ENCODE data around the gene BANP. TPM values are rescaled to one million over a fixed set of nuclear protein-coding genes. Genes with fewer than 3 reads are reported as not detected.

The BANP gene
- total and polyA plus RNA-seq, 2 donors from 2014 or later: 12.4 to 26.3 TPM

DNA sequence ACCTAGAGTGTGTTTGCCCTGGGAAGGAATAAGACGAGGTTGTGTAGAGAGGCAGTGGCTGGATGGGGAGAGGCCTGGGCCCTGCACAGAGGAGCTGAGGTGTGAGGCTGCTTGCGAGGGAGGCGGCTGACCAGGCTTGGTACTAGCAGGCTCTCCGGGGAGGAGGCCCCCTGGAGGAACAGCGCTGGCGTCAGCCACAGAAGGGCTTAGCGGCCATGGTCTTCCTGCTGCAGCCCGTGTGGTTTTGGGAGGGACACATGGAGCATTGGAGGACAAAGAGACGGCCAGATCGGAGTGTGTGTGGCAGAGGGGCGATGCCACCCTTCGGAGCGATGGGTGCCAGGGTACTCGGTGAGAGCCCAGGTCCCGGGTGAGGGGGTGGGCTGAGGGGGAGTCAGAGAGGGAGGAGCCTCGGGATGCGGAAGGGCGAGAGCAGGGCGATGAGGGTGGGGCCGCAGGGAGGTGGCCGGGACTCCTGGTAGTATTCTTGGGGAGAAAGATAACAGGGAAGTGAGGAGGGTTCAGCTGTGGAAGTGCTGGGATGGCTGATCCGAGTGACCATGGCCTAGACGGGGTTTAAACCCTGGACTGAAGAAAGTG, 8.3 kb downstream of the BANP start:
- H3K4me1 ChIP-seq (ENCODE audit: control insufficient read depth in 2 of 3, insufficient read depth in 2 of 3, low read depth in 1 of 3, low read length in 3 of 3): peaks cover 0 to 21% (median 12%) of the 10 kb centered on the region in 3 donors

DNA sequence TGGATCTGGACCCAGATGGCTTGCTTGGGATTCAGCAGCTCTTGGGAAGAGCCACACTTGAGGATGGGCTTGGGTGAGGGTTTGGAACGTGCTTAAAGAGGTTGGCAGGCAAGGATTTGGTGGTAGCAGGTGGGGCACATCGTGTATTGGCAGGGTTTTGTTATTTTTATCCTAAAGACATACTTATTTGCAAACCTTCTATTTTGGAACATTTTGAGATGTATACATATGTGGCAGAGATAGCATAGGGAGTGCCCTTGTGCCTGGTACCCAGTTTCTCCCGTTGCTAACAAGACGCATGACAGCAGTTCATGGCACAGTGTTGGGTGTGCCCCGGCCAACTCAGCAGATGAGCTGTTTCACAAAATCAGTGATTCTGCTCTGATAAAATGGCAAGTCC, 9.1 kb downstream of the BANP start:
- Histone ChIP-seq H3K4me3 (ENCODE audit: low read length in 3 of 3) (no peak overlapping the region), H3K27ac (ENCODE audit: low read depth in 2 of 2, low read length in 2 of 2) (no peak overlapping the region), H3K36me3 (ENCODE audit: control insufficient read depth in 2 of 3, insufficient read depth in 3 of 3, low read length in 3 of 3) (no peaks in the 10 kb centered on the region), H3K27me3 (ENCODE audit: control insufficient read depth, insufficient read depth, low read length) (no peaks in the 10 kb centered on the region), H3K4me1 (ENCODE audit: control insufficient read depth in 2 of 3, insufficient read depth in 2 of 3, low read depth in 1 of 3, low read length in 3 of 3) (peaks cover 0 to 14% (median 4%) of the 10 kb centered on the region in 3 donors), H3K9ac (ENCODE audit: low read length in 3 of 3) (no peak overlapping the region), H3K9me3 (ENCODE audit: control insufficient read depth in 2 of 3, insufficient read depth in 1 of 3, low read length in 3 of 3) (no peaks in the 10 kb centered on the region)
- TF ChIP-seq, protein P1, sequence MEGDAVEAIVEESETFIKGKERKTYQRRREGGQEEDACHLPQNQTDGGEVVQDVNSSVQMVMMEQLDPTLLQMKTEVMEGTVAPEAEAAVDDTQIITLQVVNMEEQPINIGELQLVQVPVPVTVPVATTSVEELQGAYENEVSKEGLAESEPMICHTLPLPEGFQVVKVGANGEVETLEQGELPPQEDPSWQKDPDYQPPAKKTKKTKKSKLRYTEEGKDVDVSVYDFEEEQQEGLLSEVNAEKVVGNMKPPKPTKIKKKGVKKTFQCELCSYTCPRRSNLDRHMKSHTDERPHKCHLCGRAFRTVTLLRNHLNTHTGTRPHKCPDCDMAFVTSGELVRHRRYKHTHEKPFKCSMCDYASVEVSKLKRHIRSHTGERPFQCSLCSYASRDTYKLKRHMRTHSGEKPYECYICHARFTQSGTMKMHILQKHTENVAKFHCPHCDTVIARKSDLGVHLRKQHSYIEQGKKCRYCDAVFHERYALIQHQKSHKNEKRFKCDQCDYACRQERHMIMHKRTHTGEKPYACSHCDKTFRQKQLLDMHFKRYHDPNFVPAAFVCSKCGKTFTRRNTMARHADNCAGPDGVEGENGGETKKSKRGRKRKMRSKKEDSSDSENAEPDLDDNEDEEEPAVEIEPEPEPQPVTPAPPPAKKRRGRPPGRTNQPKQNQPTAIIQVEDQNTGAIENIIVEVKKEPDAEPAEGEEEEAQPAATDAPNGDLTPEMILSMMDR (IDR thresholded peaks at IDR 0.05; ENCODE audit: borderline replicate concordance, extremely low read depth, insufficient read depth): no peak
- intact Hi-C loops (cut with DNase I): no loop called here
- no peak for DNase-seq
- no peak for FAIRE-seq

More for the DNA sequence above, 8.3 kb downstream of the BANP start:
- Histone ChIP-seq H3K9me3 (ENCODE audit: control insufficient read depth in 2 of 3, insufficient read depth in 1 of 3, low read length in 3 of 3) (no peaks in the 10 kb centered on the region), H3K4me3 (ENCODE audit: low read length in 3 of 3) (no peak overlapping the region), H3K9ac (ENCODE audit: low read length in 3 of 3) (no peak overlapping the region), H3K27ac (ENCODE audit: low read depth in 2 of 2, low read length in 2 of 2) (no peak overlapping the region), H3K27me3 (ENCODE audit: control insufficient read depth, insufficient read depth, low read length) (no peaks in the 10 kb centered on the region), H3K36me3 (ENCODE audit: control insufficient read depth in 2 of 3, insufficient read depth in 3 of 3, low read length in 3 of 3) (no peaks in the 10 kb centered on the region)
- FAIRE-seq (no peak), DNase-seq (no peak)
- TF ChIP-seq, protein P1 (IDR thresholded peaks at IDR 0.05; ENCODE audit: borderline replicate concordance, extremely low read depth, insufficient read depth): no peak
- intact Hi-C loops (cut with DNase I): no loop called here

DNA sequence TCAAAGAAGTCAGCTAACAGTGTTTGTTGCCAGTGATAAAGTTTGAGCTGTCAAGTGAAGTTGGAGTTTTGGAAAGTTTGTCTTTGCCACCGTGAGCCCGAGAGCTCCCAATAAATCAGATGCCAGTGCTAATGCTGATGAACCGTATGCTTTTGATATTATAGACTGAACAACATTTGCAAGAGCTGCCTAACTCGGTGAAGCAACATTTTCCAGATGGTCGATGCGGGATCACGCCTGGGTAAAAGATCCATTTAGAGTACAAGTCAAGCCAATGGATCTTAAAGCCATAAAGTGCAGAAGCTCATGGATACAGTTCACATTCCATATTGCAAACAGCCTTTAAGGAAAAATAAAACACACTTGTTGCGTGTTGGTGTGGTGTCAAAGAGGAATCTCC, 9.6 kb downstream of the BANP start:
- intact Hi-C loops (cut with DNase I): no loop called here
- H3K4me1 ChIP-seq (ENCODE audit: control insufficient read depth in 2 of 3, insufficient read depth in 2 of 3, low read depth in 1 of 3, low read length in 3 of 3): peaks cover 0 to 14% (median 6%) of the 10 kb centered on the region in 3 donors
- no peaks in the 10 kb centered on the region for H3K27me3 ChIP-seq (ENCODE audit: control insufficient read depth, insufficient read depth, low read length)
- no peaks in the 10 kb centered on the region for H3K9me3 ChIP-seq (ENCODE audit: control insufficient read depth in 2 of 3, insufficient read depth in 1 of 3, low read length in 3 of 3)
- DNase-seq (no peak), FAIRE-seq (no peak)
- TF ChIP-seq, protein P1 (IDR thresholded peaks at IDR 0.05; ENCODE audit: borderline replicate concordance, extremely low read depth, insufficient read depth): no peak
- no peaks in the 10 kb centered on the region for H3K36me3 ChIP-seq (ENCODE audit: control insufficient read depth in 2 of 3, insufficient read depth in 3 of 3, low read length in 3 of 3)
- H3K4me3 ChIP-seq (ENCODE audit: low read length in 3 of 3): no peak overlapping the region
- no peak overlapping the region for H3K9ac ChIP-seq (ENCODE audit: low read length in 3 of 3)
- H3K27ac ChIP-seq (ENCODE audit: low read depth in 2 of 2, low read length in 2 of 2): no peak overlapping the region

DNA sequence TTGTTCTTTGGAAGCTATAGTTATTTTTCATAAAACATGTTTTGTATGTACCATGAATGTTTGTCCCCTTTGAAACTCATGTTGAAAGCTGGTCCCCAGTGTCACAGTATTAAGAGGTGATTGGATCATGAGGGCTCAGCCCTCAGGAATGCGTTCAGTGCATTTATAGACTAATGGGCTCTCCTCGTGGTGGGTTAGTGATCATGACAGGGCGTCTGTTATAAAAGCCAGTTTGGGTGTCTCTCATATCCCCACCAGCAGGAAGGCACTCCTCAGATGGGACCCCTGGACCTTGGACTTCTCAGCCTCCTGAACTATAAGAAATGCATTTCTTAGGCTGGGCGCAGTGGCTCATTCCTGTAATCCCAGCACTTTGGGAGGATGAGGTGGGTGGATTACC, 10.4 kb downstream of the BANP start:
- Histone ChIP-seq H3K27me3 (ENCODE audit: control insufficient read depth, insufficient read depth, low read length) (no peaks in the 10 kb centered on the region), H3K9me3 (ENCODE audit: control insufficient read depth in 2 of 3, insufficient read depth in 1 of 3, low read length in 3 of 3) (no peaks in the 10 kb centered on the region), H3K4me1 (ENCODE audit: control insufficient read depth in 2 of 3, insufficient read depth in 2 of 3, low read depth in 1 of 3, low read length in 3 of 3) (peaks cover 0 to 14% (median 13%) of the 10 kb centered on the region in 3 donors), H3K36me3 (ENCODE audit: control insufficient read depth in 2 of 3, insufficient read depth in 3 of 3, low read length in 3 of 3) (no peaks in the 10 kb centered on the region), H3K9ac (ENCODE audit: low read length in 3 of 3) (no peak overlapping the region), H3K4me3 (ENCODE audit: low read length in 3 of 3) (no peak overlapping the region), H3K27ac (ENCODE audit: low read depth in 2 of 2, low read length in 2 of 2) (no peak overlapping the region)
- TF ChIP-seq, protein P1 (IDR thresholded peaks at IDR 0.05; ENCODE audit: borderline replicate concordance, extremely low read depth, insufficient read depth): no peak
- intact Hi-C loops (cut with DNase I): no loop called here
- no peak for FAIRE-seq
- DNase-seq: no peak

All from kidney (tissue), 14 donors.